Measurements from ENCODE around the gene PROK1.

DNA sequence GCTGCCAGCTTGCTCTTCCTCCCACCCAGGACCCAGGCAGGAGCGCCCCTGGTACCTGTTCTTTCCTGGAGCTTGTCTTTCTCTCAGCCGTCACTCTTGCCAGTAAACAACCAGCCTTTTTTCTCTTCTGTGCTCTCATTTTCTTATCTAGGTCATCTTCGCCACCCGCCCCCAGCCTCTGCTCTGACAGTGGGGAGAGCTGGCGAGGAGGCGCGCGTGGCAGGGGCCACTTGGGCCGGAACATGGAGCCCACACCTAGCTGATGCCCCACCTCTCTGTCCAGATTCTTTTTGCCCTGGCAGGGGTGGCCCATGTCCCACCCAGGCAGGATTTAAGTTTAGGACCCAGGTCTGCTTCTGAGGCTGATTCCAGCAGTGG is 32.3 kb downstream of the PROK1 start:
- TF ChIP-seq CTCF (IDR thresholded peaks at IDR 0.05 in 4 of 5, conservative IDR thresholded peaks at IDR 0.05 in 1 of 5) (no peak), POLR2A (IDR thresholded peaks at IDR 0.05) (no peak)

Measured in gastrocnemius medialis (tissue), 4 donors.